Stimulated activated memory B cell treated with anti-CD40 and anti-IgM and Interleukin-4, amounts not matched to agents 10 μg/mL and 1 μg/mL and 100 μg/mL, for 72 hours (primary cell): Measurements from ENCODE around the gene EZH1.
A peak's percentile ranks its signal among the peaks of the same experiment; 100 is the strongest.

ENCODE experiments used
- ATAC-seq: fragments of 150-1000 bp; cut with Tn5 transposase; 2 replicates; pipeline ENCODE4 v1.10.0; 2021
- H3K27ac Mint-ChIP-seq: one replicate; pipeline ENCODE4 v1.8.0; 2022; ENCODE audit warnings: mild to moderate bottlenecking, mixed read lengths
- H3K27me3 Mint-ChIP-seq: one replicate; pipeline ENCODE4 v1.8.0; 2022; ENCODE audit warnings: mixed read lengths
- H3K36me3 Mint-ChIP-seq: one replicate; pipeline ENCODE4 v1.8.0; 2022; ENCODE audit warnings: mixed read lengths
- H3K4me1 Mint-ChIP-seq: one replicate; pipeline ENCODE4 v1.8.0; 2022; ENCODE audit warnings: mixed read lengths
- H3K4me3 Mint-ChIP-seq: one replicate; pipeline ENCODE4 v1.8.0; 2022; ENCODE audit warnings: mild to moderate bottlenecking, moderate library complexity, mixed read lengths
- H3K9me3 Mint-ChIP-seq: one replicate; pipeline ENCODE4 v1.8.0; 2022; ENCODE audit warnings: mixed read lengths

EZH1 gene

DNA sequence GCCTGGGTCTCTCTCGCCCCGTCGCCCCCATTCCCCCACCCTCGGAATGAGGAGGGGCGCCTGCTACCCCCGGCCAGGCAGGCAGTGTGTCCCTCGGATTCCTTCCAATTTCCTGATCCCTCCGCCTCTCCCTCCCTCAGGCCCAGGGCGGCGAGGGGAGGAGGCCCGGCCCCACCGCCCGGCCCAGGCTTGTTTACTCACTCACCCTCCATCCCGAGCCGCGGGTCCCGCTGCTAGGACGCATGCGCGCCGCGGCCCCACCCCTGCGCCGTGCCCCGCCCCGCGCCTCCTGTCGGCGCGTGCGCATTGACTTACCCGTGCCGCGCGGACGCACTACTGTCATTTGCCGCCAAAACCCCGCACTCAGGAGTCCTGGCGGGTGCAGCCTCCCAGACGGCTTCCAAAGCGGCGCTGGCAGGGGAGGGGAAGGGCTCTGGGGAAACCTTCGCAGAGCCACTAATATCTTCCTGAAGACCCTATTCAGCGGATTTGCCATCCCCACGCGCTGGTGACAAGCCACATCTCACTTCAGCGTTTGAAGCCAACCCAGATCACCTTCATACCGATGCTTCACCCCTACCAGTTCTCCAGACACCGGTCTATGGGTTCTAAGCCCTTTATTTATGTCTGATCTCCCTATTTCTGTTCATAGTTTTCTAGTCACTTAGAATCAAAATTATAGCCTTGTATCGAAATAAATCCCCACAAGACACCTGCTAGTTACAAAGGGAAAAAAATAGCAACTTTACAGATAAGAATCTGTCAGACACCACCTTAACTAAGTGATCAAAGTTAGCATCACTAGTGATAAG lies at the start of gene EZH1:
Gene EZH1 (minus strand): TSS at position 235 of the 812 bp plus-strand sequence. CDS start 16,099 bp downstream, outside the sequence.
- peak within 1 kb of the TSS; percentile 88 for H3K27ac Mint-ChIP-seq
- no peaks in the 10 kb centered on the region for H3K27me3 Mint-ChIP-seq
- H3K4me3 Mint-ChIP-seq, result peak within 1 kb of the TSS; percentile 88
- H3K9me3 Mint-ChIP-seq, result no peaks in the 10 kb centered on the region
- H3K4me1 Mint-ChIP-seq, result peaks cover 28% of the 10 kb centered on the region
- ATAC-seq, result peak; percentile 96
- no peaks in the 10 kb centered on the region for H3K36me3 Mint-ChIP-seq

DNA sequence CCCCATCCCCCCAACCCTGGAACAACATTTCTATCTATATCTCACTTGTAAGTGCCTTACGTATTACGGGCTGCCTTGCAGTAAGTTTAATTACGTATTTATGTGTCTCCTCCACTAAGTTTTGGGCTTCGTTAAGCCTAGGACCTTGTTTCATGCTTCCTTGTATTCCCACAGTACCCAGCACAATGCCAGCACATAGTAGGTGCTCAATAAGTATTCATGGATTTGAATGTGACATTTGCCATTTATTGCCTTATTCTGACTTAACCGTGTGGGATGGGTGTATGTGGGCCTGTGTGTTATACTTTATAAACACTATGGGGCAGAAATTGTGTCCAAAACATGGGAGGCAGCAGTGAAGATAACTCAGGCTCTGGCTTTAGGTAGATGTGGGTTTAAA lies 47.7 kb upstream of the EZH1 start:
- ATAC-seq, result no peak
- Mint-ChIP-seq H3K36me3 (peaks cover 18% of the 10 kb centered on the region), H3K4me3 (no peak overlapping the region)

DNA sequence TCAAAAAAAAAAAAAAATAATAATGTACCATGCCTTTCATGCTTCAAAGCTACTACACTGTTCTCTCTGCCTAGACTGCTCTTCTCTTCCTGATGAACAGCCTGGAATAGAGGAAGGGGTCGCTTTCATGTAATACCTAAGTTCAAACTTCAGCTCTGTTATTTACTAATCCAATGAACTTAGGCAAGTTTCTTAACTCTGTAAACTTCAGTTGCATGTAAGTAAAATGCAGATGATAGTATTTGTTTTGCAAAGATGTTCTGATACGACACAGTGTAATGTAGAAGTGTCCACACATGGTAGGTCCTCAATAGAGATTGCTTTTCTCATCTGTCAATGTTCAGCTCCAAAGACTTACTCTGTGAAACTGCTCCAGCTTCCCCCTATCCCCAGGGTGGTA lies 47.1 kb upstream of the EZH1 start:
- peaks cover 16% of the 10 kb centered on the region for H3K27me3 Mint-ChIP-seq
- H3K4me3 Mint-ChIP-seq, result no peak overlapping the region
- H3K4me1 Mint-ChIP-seq, result peaks cover 23% of the 10 kb centered on the region
- ATAC-seq, result no peak
- peaks cover 18% of the 10 kb centered on the region for H3K36me3 Mint-ChIP-seq
- H3K27ac Mint-ChIP-seq, result no peak overlapping the region
- no peaks in the 10 kb centered on the region for H3K9me3 Mint-ChIP-seq

More for the DNA sequence above, 47.7 kb upstream of the EZH1 start:
- peaks cover 10% of the 10 kb centered on the region for H3K27me3 Mint-ChIP-seq
- peaks cover 25% of the 10 kb centered on the region for H3K4me1 Mint-ChIP-seq
- H3K9me3 Mint-ChIP-seq, result no peaks in the 10 kb centered on the region
- H3K27ac Mint-ChIP-seq, result no peak overlapping the region

DNA sequence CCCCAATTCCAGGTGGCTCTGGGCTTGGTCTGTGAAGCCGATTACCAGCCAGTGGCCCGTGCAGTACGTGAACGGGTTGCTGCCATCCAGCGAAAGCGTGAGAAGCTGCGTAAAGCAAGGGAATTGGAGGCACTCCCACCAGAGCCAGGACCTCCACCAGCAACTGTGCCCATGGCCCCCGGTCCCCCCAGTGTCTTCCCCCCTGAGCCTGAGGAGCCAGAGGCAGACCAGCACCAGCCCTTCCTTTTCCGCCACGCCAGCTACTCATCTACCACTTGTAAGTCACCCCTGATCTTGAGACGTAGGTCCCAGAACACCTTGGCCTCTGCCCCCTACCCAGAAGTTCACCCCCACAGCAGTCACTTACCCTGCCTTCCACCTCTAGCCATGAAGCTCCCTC lies 42.4 kb upstream of the EZH1 start:
- Mint-ChIP-seq H3K36me3 (no peaks in the 10 kb centered on the region), H3K9me3 (no peaks in the 10 kb centered on the region), H3K27ac (no peak overlapping the region), H3K27me3 (peaks cover 56% of the 10 kb centered on the region), H3K4me1 (peaks cover 24% of the 10 kb centered on the region), H3K4me3 (no peak overlapping the region)
- ATAC-seq, result no peak

DNA sequence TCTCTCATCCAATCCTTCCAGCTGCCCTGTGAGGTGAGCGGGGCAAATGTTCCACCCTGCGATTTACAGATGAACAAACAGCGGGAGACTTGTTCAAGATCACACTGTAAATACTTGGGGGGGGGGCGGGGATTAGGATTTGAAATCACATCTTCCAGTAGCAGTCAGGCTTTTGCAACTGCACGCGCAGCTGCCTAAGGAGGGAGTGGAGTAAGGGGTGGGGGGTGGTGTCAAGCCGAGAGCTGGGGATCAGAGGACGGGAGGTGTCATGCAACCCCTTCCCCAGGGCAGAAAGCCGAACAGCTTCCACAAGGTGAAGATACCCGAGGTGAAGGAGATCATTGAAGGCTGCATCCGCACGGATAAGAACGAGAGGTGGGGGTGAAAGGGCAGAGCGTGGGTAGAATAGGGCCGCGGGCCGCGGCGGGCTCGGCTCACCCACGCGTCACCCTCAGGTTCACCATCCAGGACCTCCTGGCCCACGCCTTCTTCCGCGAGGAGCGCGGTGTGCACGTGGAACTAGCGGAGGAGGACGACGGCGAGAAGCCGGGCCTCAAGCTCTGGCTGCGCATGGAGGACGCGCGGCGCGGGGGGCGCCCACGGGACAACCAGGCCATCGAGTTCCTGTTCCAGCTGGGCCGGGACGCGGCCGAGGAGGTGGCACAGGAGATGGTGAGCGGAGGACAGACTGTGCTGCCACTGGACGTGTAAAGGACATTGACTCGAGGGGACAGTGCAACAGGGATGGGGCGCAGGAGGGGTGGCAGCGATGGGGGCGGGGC lies 40.2 kb upstream of the EZH1 start:
- Mint-ChIP-seq H3K9me3 (no peaks in the 10 kb centered on the region), H3K27ac (no peak overlapping the region), H3K4me3 (no peak overlapping the region), H3K36me3 (peaks cover 1% of the 10 kb centered on the region), H3K27me3 (peaks cover 69% of the 10 kb centered on the region), H3K4me1 (peaks cover 33% of the 10 kb centered on the region)
- no peak for ATAC-seq

DNA sequence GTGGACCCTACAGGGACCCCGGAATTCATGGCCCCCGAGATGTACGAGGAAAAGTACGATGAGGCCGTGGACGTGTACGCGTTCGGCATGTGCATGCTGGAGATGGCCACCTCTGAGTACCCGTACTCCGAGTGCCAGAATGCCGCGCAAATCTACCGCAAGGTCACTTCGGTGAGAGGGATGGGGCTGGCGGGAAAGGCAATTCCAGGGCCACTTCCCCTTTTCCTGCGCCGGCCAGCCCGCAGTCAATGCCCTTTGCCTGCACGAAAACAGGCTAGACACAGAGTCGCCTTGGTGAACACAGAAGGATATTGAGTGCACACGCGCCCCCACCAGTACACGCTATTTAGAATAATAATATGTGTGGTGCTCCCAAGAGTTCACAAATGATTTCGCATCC lies 39.6 kb upstream of the EZH1 start:
- peaks cover 7% of the 10 kb centered on the region for H3K36me3 Mint-ChIP-seq
- H3K27ac Mint-ChIP-seq, result no peak overlapping the region
- H3K27me3 Mint-ChIP-seq, result peaks cover 75% of the 10 kb centered on the region
- ATAC-seq, result no peak
- H3K9me3 Mint-ChIP-seq, result no peaks in the 10 kb centered on the region
- peaks cover 39% of the 10 kb centered on the region for H3K4me1 Mint-ChIP-seq
- no peak overlapping the region for H3K4me3 Mint-ChIP-seq

DNA sequence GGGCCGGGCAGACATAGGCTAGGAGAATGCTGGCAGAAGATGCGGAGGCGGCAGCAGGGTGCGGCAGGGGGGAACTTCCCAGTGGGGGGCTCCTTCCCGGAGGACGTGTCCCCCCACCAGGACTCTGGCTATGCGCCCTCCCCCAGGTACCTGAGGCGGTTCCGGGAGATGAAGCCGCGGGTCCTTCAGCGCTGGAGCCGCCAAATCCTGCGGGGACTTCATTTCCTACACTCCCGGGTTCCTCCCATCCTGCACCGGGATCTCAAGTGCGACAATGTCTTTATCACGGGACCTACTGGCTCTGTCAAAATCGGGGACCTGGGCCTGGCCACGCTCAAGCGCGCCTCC lies 38.9 kb upstream of the EZH1 start:
- Mint-ChIP-seq H3K36me3 (peaks cover 13% of the 10 kb centered on the region), H3K4me1 (peaks cover 40% of the 10 kb centered on the region), H3K9me3 (no peaks in the 10 kb centered on the region), H3K27me3 (peaks cover 79% of the 10 kb centered on the region), H3K4me3 (no peak overlapping the region), H3K27ac (no peak overlapping the region)
- no peak for ATAC-seq

DNA sequence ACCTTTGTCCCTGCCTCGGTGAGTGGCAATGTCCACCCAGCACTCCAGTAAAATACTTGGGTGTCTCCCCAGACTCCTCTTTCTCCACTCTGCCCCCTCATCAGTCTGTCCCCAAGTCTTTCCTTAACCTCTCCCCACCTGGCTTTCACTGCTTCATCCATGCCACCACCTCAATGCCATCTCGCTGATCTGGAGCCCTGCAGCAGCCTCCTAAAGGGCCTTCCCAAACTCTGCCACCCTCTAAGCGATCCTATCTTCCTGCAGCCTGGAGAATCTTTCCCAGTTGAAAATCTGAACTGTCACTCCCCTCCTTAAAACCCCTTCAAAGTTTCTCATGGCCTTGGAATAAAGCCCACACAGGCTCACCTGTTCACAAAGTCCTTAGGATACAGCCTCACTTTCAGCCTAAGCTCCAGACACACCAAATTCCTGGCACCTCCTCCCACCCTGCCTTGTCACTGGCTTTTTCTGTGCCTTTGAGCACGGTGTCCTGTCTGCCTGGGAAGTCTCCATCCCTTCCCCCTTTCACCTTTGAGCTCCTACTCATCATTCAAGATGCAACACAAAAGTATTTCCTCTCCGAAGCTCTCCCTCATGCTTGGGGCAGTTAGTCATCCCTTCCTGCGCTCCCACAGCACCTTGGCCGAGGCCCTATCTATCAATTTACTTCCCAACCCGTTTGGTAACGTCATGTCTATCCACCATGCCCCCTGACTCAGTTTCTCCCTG lies 38.4 kb upstream of the EZH1 start:
- ATAC-seq, result no peak
- H3K36me3 Mint-ChIP-seq, result peaks cover 16% of the 10 kb centered on the region
- H3K9me3 Mint-ChIP-seq, result no peaks in the 10 kb centered on the region
- peaks cover 75% of the 10 kb centered on the region for H3K27me3 Mint-ChIP-seq
- no peak overlapping the region for H3K27ac Mint-ChIP-seq
- no peak overlapping the region for H3K4me3 Mint-ChIP-seq
- H3K4me1 Mint-ChIP-seq, result peaks cover 40% of the 10 kb centered on the region

DNA sequence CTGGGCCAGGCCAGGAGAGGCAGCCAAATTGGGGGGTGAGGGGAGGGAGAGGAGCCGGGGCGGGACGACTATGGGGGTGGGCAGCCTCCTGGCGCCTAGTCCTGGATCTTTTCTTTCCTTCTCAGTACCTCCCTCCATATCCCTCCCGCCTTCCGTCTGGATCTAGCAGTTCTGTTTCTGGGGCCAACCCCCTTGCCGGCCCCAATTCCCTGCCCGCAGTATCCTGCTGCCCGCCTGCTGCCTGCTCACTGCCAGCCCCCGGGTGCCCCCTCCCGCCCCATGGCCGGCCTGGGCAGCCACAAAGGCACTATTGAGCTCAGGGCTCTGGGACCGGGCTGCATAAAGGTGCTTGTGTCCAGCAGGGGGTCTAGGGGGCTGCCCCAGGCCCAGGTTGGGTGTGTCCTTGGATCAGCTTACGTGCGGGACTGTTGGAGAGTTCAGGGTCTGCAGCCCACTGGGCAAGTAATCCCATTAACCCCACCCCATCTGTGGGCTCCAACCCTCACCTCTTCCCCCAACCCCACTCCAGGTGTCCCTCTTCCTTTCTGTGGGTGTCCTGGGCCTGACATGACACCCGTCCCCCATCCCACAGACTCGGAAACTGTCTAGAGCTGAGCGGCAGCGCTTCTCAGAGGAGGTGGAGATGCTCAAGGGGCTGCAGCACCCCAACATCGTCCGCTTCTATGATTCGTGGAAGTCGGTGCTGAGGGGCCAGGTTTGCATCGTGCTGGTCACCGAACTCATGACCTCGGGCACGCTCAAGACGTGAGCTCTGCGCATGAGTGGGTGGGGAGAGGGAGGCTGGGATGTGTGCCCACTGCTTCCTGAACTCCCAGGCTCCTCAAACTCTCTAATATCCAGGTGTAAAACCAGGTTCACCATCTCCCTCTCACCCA lies 37.6 kb upstream of the EZH1 start:
- Mint-ChIP-seq H3K9me3 (no peaks in the 10 kb centered on the region), H3K4me3 (no peak overlapping the region), H3K4me1 (peaks cover 40% of the 10 kb centered on the region), H3K36me3 (peaks cover 24% of the 10 kb centered on the region), H3K27me3 (peaks cover 67% of the 10 kb centered on the region), H3K27ac (no peak overlapping the region)
- peak; percentile 21 for ATAC-seq

DNA sequence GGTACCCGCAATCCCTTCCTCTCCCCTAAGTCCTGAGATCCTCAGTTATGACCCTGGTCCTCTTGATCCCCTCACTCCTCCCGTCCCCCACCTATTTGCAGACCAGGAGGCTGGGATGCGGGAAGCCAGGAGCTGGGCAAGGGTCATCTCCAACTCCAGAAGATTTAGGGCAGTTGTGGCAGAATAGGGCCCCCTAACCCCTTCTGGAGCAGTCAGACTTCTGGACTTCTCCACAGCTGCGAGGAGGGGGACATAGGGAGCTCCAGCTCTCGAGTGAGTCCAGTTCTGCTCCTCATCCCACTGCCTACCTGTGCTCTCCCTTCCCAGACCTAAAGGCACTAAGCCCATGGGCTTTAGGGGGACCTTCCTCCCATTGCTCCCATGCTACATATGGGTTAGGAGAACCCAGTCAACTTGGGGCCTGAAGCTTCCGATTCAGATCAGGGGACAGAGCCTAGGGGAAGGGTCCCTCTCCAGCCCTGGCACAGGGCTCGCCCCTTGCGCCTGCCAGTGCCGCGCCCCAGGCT lies 36.9 kb upstream of the EZH1 start:
- H3K36me3 Mint-ChIP-seq, result peaks cover 27% of the 10 kb centered on the region
- H3K4me1 Mint-ChIP-seq, result peaks cover 40% of the 10 kb centered on the region
- peak; percentile 3 for ATAC-seq
- no peaks in the 10 kb centered on the region for H3K9me3 Mint-ChIP-seq
- H3K27me3 Mint-ChIP-seq, result peaks cover 62% of the 10 kb centered on the region
- H3K4me3 Mint-ChIP-seq, result no peak overlapping the region
- no peak overlapping the region for H3K27ac Mint-ChIP-seq

DNA sequence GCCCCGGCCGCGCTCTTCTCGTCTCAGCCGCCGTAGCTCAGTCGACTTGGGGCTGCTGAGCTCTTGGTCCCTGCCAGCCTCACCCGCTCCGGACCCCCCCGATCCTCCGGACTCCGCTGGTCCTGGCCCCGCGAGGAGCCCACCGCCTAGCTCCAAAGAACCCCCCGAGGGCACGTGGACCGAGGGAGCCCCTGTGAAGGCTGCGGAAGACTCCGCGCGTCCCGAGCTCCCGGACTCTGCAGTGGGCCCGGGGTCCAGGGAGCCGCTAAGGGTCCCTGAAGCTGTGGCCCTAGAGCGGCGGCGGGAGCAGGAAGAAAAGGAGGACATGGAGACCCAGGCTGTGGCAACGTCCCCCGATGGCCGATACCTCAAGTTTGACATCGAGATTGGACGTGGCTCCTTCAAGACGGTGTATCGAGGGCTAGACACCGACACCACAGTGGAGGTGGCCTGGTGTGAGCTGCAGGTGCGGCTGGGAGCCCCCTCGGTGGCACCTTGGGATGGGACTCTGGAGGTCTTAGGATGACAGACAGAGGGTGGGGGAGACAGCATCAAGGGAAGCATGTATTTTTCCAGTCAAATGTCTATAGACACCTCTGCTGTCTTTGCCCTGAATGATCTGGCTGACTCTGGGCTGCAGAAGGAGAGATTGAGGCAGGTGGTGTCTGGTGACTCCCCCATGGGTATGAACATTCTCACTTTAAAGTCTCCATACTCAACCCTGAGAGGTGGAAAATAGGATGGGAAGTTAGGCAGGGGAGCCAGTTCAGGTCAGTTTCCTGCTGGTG lies 36.2 kb upstream of the EZH1 start:
- Mint-ChIP-seq H3K27ac (no peak overlapping the region), H3K4me3 (no peak overlapping the region), H3K27me3 (peaks cover 60% of the 10 kb centered on the region), H3K36me3 (peaks cover 34% of the 10 kb centered on the region), H3K9me3 (no peaks in the 10 kb centered on the region), H3K4me1 (peaks cover 40% of the 10 kb centered on the region)
- ATAC-seq, result peak; percentile 7

DNA sequence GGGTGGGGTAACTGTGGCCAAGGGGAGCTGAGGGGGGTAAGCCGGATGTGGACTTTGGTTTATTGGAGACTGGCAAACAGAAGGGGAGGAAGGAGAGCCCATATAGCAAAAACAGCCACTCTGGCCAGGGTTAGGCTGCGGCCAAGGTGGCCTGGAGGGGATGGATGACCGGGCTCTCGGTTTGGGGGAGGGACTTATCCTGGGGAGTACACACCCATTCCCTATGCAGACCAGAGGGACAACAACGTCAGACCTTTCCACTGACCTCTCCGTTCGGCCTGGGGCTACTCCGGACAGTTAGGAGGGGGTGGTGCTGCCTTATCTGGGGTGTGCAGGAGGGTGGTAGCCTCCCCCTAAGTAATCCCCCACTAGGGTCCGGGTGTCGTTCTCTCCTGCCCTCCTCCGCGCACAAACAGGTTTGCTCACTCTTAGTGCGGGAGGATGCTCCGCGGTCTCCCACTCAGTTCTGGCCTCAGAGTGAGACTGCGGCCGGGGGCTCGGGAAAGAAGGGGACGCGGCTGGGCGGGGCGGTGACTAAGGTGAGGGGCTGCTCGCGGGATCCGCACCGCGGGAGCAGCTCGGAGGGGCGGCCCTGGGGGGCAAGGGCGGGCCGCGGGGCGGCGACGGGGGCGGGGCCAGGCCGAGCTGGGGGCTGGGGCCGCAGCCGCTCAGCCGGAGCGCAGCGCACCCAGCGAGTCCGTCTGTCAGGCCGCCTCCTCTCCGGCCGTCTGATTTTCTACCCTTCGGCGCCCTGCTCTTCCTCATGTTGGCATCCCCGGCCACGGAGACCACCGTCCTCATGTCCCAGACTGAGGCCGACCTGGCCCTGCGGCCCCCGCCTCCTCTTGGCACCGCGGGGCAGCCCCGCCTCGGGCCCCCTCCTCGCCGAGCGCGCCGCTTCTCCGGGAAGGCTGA lies 35.4 kb upstream of the EZH1 start, which contains the start of gene WNK4:
Gene WNK4 (plus strand): TSS at position 675 of the 915 bp plus-strand sequence. CDS start 89 bp downstream, at position 764.
- Mint-ChIP-seq H3K27me3 (peaks cover 51% of the 10 kb centered on the region), H3K4me1 (peaks cover 47% of the 10 kb centered on the region), H3K27ac (no peak within 1 kb of the TSS), H3K36me3 (peaks cover 42% of the 10 kb centered on the region), H3K4me3 (no peak within 1 kb of the TSS), H3K9me3 (no peaks in the 10 kb centered on the region)
- ATAC-seq, result peak; percentile 18
